Body of pancreas (tissue), 4 donors: ENCODE data around the gene APCS.

Source experiments
- CTCF ChIP-seq, 7 experiments: fragments of 450-650 bp in 4 of 7; fragments of 200-600 bp in 3 of 7; sonication (generic) in 3 of 7; IDR thresholded peaks; one replicate each; pipeline ENCODE4 v1.5.1; 2016 to 2019; ENCODE audit warnings: antibody characterized with exemption in 7 of 7
- POLR2A ChIP-seq, 3 donors: fragments of 450-650 bp; IDR thresholded peaks; one replicate each; pipeline ENCODE4 v1.6.1; 2016; ENCODE audit warnings: antibody characterized with exemption in 3 of 3, mild to moderate bottlenecking in 2 of 3

GRCh38 chr1:159584536-159584935 lies 3.1 kb upstream of the APCS start:
- no peak for TF ChIP-seq POLR2A (IDR thresholded peaks at IDR 0.05)
- TF ChIP-seq CTCF (IDR thresholded peaks at IDR 0.05) = no peak
